ENCODE results near the gene ZNF469.

The ZNF469 gene

GRCh38 chr16:88421871-88422433, 39.2 kb downstream of the ZNF469 start:
- no peaks in the 10 kb centered on the region for H3K4me1 Mint-ChIP-seq (ENCODE audit: low read depth)
- H3K36me3 Mint-ChIP-seq (ENCODE audit: low read depth), result no peaks in the 10 kb centered on the region
- no peaks in the 10 kb centered on the region for H3K9me3 Mint-ChIP-seq
- no peak overlapping the region for H3K4me3 Mint-ChIP-seq
- H3K27me3 Mint-ChIP-seq (ENCODE audit: low read depth), result peaks cover 6% of the 10 kb centered on the region
- no peak overlapping the region for H3K27ac Mint-ChIP-seq

- Mint-ChIP-seq H3K9me3 (no peaks in the 10 kb centered on the region), H3K27ac (no peak overlapping the region), H3K4me1 (ENCODE audit: low read depth) (no peaks in the 10 kb centered on the region), H3K36me3 (ENCODE audit: low read depth) (no peaks in the 10 kb centered on the region), H3K4me3 (no peak overlapping the region), H3K27me3 (ENCODE audit: low read depth) (peaks cover 6% of the 10 kb centered on the region)
These were observed 40.1 kb downstream of the ZNF469 start for GRCh38 chr16:88422733-88423447.

GRCh38 chr16:88423448-88423850, 40.7 kb downstream of the ZNF469 start:
- Mint-ChIP-seq H3K27ac (no peak overlapping the region), H3K4me1 (ENCODE audit: low read depth) (no peaks in the 10 kb centered on the region), H3K9me3 (no peaks in the 10 kb centered on the region), H3K27me3 (ENCODE audit: low read depth) (peaks cover 6% of the 10 kb centered on the region), H3K4me3 (no peak overlapping the region), H3K36me3 (ENCODE audit: low read depth) (no peaks in the 10 kb centered on the region)

GRCh38 chr16:88424587-88425235, 42.0 kb downstream of the ZNF469 start:
- Mint-ChIP-seq H3K4me3 (no peak overlapping the region), H3K27ac (no peak overlapping the region), H3K27me3 (ENCODE audit: low read depth) (peaks cover 6% of the 10 kb centered on the region)

GRCh38 chr16:88426018-88426417, 43.3 kb downstream of the ZNF469 start:
- no peaks in the 10 kb centered on the region for H3K36me3 Mint-ChIP-seq (ENCODE audit: low read depth)
- H3K9me3 Mint-ChIP-seq, result no peaks in the 10 kb centered on the region
- no peaks in the 10 kb centered on the region for H3K4me1 Mint-ChIP-seq (ENCODE audit: low read depth)
- H3K27ac Mint-ChIP-seq, result no peak overlapping the region
- no peak overlapping the region for H3K4me3 Mint-ChIP-seq
- H3K27me3 Mint-ChIP-seq (ENCODE audit: low read depth), result peaks cover 6% of the 10 kb centered on the region

More at GRCh38 chr16:88424587-88425235, 42.0 kb downstream of the ZNF469 start:
- Mint-ChIP-seq H3K4me1 (ENCODE audit: low read depth) (no peaks in the 10 kb centered on the region), H3K9me3 (no peaks in the 10 kb centered on the region), H3K36me3 (ENCODE audit: low read depth) (no peaks in the 10 kb centered on the region)

- H3K27me3 Mint-ChIP-seq (ENCODE audit: low read depth), result peaks cover 14% of the 10 kb centered on the region
- H3K4me1 Mint-ChIP-seq (ENCODE audit: low read depth), result no peaks in the 10 kb centered on the region
- no peaks in the 10 kb centered on the region for H3K9me3 Mint-ChIP-seq
- H3K27ac Mint-ChIP-seq, result no peak overlapping the region
- no peak overlapping the region for H3K4me3 Mint-ChIP-seq
- no peaks in the 10 kb centered on the region for H3K36me3 Mint-ChIP-seq (ENCODE audit: low read depth)
These were observed 44.6 kb downstream of the ZNF469 start for GRCh38 chr16:88427376-88427775.

- no peaks in the 10 kb centered on the region for H3K36me3 Mint-ChIP-seq (ENCODE audit: low read depth)
- no peak overlapping the region for H3K27ac Mint-ChIP-seq
- no peak overlapping the region for H3K4me3 Mint-ChIP-seq
- H3K4me1 Mint-ChIP-seq (ENCODE audit: low read depth), result no peaks in the 10 kb centered on the region
- no peaks in the 10 kb centered on the region for H3K9me3 Mint-ChIP-seq
- H3K27me3 Mint-ChIP-seq (ENCODE audit: low read depth), result peaks cover 14% of the 10 kb centered on the region
These were observed 45.4 kb downstream of the ZNF469 start for GRCh38 chr16:88428156-88428555.

- Mint-ChIP-seq H3K4me1 (ENCODE audit: low read depth) (no peaks in the 10 kb centered on the region), H3K36me3 (ENCODE audit: low read depth) (no peaks in the 10 kb centered on the region), H3K27me3 (ENCODE audit: low read depth) (peaks cover 14% of the 10 kb centered on the region), H3K27ac (no peak overlapping the region), H3K4me3 (no peak overlapping the region), H3K9me3 (no peaks in the 10 kb centered on the region)
These were observed 46.0 kb downstream of the ZNF469 start for GRCh38 chr16:88428616-88429386.

- peaks cover 14% of the 10 kb centered on the region for H3K27me3 Mint-ChIP-seq (ENCODE audit: low read depth)
- peak overlapping the region; percentile 20 for H3K27ac Mint-ChIP-seq
- no peaks in the 10 kb centered on the region for H3K36me3 Mint-ChIP-seq (ENCODE audit: low read depth)
- no peaks in the 10 kb centered on the region for H3K9me3 Mint-ChIP-seq
- H3K4me3 Mint-ChIP-seq, result peak overlapping the region; percentile 53
- H3K4me1 Mint-ChIP-seq (ENCODE audit: low read depth), result no peaks in the 10 kb centered on the region
These were observed 46.8 kb downstream of the ZNF469 start for GRCh38 chr16:88429387-88430184.

GRCh38 chr16:88430185-88430523, 47.4 kb downstream of the ZNF469 start:
- H3K9me3 Mint-ChIP-seq, result no peaks in the 10 kb centered on the region

GRCh38 chr16:88430524-88431446, 48.0 kb downstream of the ZNF469 start:
- Mint-ChIP-seq H3K27ac (no peak overlapping the region), H3K9me3 (no peaks in the 10 kb centered on the region), H3K27me3 (ENCODE audit: low read depth) (peaks cover 8% of the 10 kb centered on the region), H3K4me1 (ENCODE audit: low read depth) (no peaks in the 10 kb centered on the region), H3K36me3 (ENCODE audit: low read depth) (no peaks in the 10 kb centered on the region), H3K4me3 (peak overlapping the region; percentile 37)

More at GRCh38 chr16:88430185-88430523, 47.4 kb downstream of the ZNF469 start:
- H3K4me3 Mint-ChIP-seq, result no peak overlapping the region
- H3K4me1 Mint-ChIP-seq (ENCODE audit: low read depth), result no peaks in the 10 kb centered on the region
- no peaks in the 10 kb centered on the region for H3K36me3 Mint-ChIP-seq (ENCODE audit: low read depth)
- H3K27me3 Mint-ChIP-seq (ENCODE audit: low read depth), result peaks cover 10% of the 10 kb centered on the region
- no peak overlapping the region for H3K27ac Mint-ChIP-seq

- Mint-ChIP-seq H3K4me3 (peak overlapping the region; percentile 37), H3K27me3 (ENCODE audit: low read depth) (peaks cover 8% of the 10 kb centered on the region), H3K36me3 (ENCODE audit: low read depth) (no peaks in the 10 kb centered on the region), H3K27ac (no peak overlapping the region), H3K4me1 (ENCODE audit: low read depth) (no peaks in the 10 kb centered on the region), H3K9me3 (no peaks in the 10 kb centered on the region)
These were observed 48.9 kb downstream of the ZNF469 start for GRCh38 chr16:88431651-88432050.

GRCh38 chr16:88432174-88432573, 49.4 kb downstream of the ZNF469 start:
- Mint-ChIP-seq H3K27ac (no peak overlapping the region), H3K4me3 (no peak overlapping the region), H3K9me3 (no peaks in the 10 kb centered on the region), H3K27me3 (ENCODE audit: low read depth) (peaks cover 8% of the 10 kb centered on the region), H3K36me3 (ENCODE audit: low read depth) (no peaks in the 10 kb centered on the region), H3K4me1 (ENCODE audit: low read depth) (no peaks in the 10 kb centered on the region)

All from T-helper 1 cell treated with Interleukin-12 subunit alpha and Interleukin-12 subunit beta and Interleukin-4 antibody, amounts not matched to agents 30 μg/mL and 1 μg/mL, for 36 hours (primary cell).